ENCODE data around the gene ADIPOR2. TPM values are rescaled to one million over a fixed set of nuclear protein-coding genes. Genes with fewer than 3 reads are reported as not detected.

Gene ADIPOR2
- total RNA-seq, 1 donor from 2014 or later: 23.2 TPM

GRCh38 chr12:1825382-1826102 is 134.7 kb downstream of the ADIPOR2 start:
- FAIRE-seq (no peak), DNase-seq (ENCODE audit: low spot score in 2 of 2) (no peak)

- FAIRE-seq: no peak
Observed at GRCh38 chr12:1826401-1826800, 135.5 kb downstream of the ADIPOR2 start.

GRCh38 chr12:1826867-1827705 is 136.2 kb downstream of the ADIPOR2 start:
- DNase-seq (ENCODE audit: low spot score in 2 of 2) (no peak), FAIRE-seq (no peak)

More at GRCh38 chr12:1826401-1826800, 135.5 kb downstream of the ADIPOR2 start:
- DNase-seq (ENCODE audit: low spot score in 2 of 2): no peak

GRCh38 chr12:1827826-1828805 is 137.2 kb downstream of the ADIPOR2 start:
- FAIRE-seq: no peak
- DNase-seq (ENCODE audit: low spot score in 2 of 2): no peak

GRCh38 chr12:1828856-1829255 is 138.0 kb downstream of the ADIPOR2 start:
- DNase-seq (ENCODE audit: low spot score in 2 of 2): no peak
- no peak for FAIRE-seq

- FAIRE-seq: no peak
- no peak for DNase-seq (ENCODE audit: low spot score in 2 of 2)
Observed at GRCh38 chr12:1829306-1829900, 138.5 kb downstream of the ADIPOR2 start.

GRCh38 chr12:1830401-1830845 is 139.6 kb downstream of the ADIPOR2 start:
- DNase-seq (ENCODE audit: low spot score in 2 of 2) (no peak), FAIRE-seq (no peak)

GRCh38 chr12:1830981-1831963 is 140.4 kb downstream of the ADIPOR2 start:
- peak in 1 of 2 donors; percentile 41 for DNase-seq (ENCODE audit: low spot score in 2 of 2)
- FAIRE-seq: no peak

- FAIRE-seq (no peak), DNase-seq (ENCODE audit: low spot score in 2 of 2) (no peak)
Observed at GRCh38 chr12:1832801-1833595, 142.1 kb downstream of the ADIPOR2 start.

GRCh38 chr12:1833596-1834028 is 142.7 kb downstream of the ADIPOR2 start:
- DNase-seq (ENCODE audit: low spot score in 2 of 2) (no peak), FAIRE-seq (no peak)

GRCh38 chr12:1834186-1834925 is 143.5 kb downstream of the ADIPOR2 start:
- DNase-seq (ENCODE audit: low spot score in 2 of 2): no peak
- FAIRE-seq: no peak

GRCh38 chr12:1835211-1836131 is 144.6 kb downstream of the ADIPOR2 start:
- FAIRE-seq (no peak), DNase-seq (ENCODE audit: low spot score in 2 of 2) (no peak)

GRCh38 chr12:1836241-1836803 is 145.5 kb downstream of the ADIPOR2 start:
- DNase-seq (ENCODE audit: low spot score in 2 of 2) (no peak), FAIRE-seq (no peak)

- FAIRE-seq (no peak), DNase-seq (ENCODE audit: low spot score in 2 of 2) (peak; percentile 57 to 63)
Observed at GRCh38 chr12:1836854-1837421, 146.1 kb downstream of the ADIPOR2 start.

GRCh38 chr12:1837541-1838204 is 146.8 kb downstream of the ADIPOR2 start:
- no peak for FAIRE-seq
- DNase-seq (ENCODE audit: low spot score in 2 of 2): no peak
